Liver (tissue), 10 donors: ENCODE measurements around the gene CHRNA7. TPM values are rescaled to one million over a fixed set of nuclear protein-coding genes. Genes with fewer than 3 reads are reported as not detected.
"Not testable (repeated sequence)": the region's sequence is repeated elsewhere in the genome, so short reads cannot be mapped to it uniquely, and the experiment has no call there.

Experiments
- DNase-seq: peaks from one replicate; pipeline ENCODE4 v3.0.0-alpha.2; 2017; ENCODE audit warnings: low spot score
- H3K27ac ChIP-seq, 2 donors: one replicate each; pipeline ENCODE4 v1.7.0; 2013; ENCODE audit warnings: inconsistent platforms in 2 of 2, low read length in 2 of 2, control low read depth in 1 of 2, low read depth in 1 of 2, mild to moderate bottlenecking in 1 of 2
- H3K27me3 ChIP-seq, 4 donors: one replicate each; pipeline versions ENCODE4 v1.6.1 to v1.7.0; 2013; ENCODE audit warnings: low read length in 3 of 4, inconsistent platforms in 1 of 4, mild to moderate bottlenecking in 1 of 4, moderate library complexity in 1 of 4; ENCODE audit not compliant: control insufficient read depth in 4 of 4, insufficient read depth in 4 of 4
- H3K36me3 ChIP-seq, 4 donors: one replicate each; pipeline versions ENCODE4 v1.6.1 to v1.7.0; 2013; ENCODE audit warnings: low read length in 3 of 4, mild to moderate bottlenecking in 3 of 4, low read depth in 1 of 4, moderate library complexity in 1 of 4; ENCODE audit not compliant: control insufficient read depth in 4 of 4, insufficient read depth in 3 of 4
- H3K4me1 ChIP-seq, 4 donors: one replicate each; pipeline versions ENCODE4 v1.6.1 to v1.7.0; 2013; ENCODE audit warnings: low read length in 3 of 4, mild to moderate bottlenecking in 3 of 4, moderate library complexity in 1 of 4; ENCODE audit not compliant: control insufficient read depth in 4 of 4, insufficient read depth in 4 of 4
- H3K4me3 ChIP-seq, 3 donors: one replicate each; pipeline versions ENCODE4 v1.6.1 to v1.7.0; 2013; ENCODE audit warnings: low read length in 3 of 3, control low read depth in 1 of 3, low read depth in 1 of 3, mild to moderate bottlenecking in 1 of 3
- H3K9ac ChIP-seq, 2 donors: one replicate each; pipeline ENCODE4 v1.7.0; 2013; ENCODE audit warnings: low read length in 2 of 2, mild to moderate bottlenecking in 2 of 2, moderate library complexity in 2 of 2, control low read depth in 1 of 2, low read depth in 1 of 2
- H3K9me3 ChIP-seq, 4 donors: one replicate each; pipeline versions ENCODE4 v1.6.1 to v1.7.0; 2013; ENCODE audit warnings: low read length in 3 of 4; ENCODE audit not compliant: control insufficient read depth in 4 of 4
- HNF4A ChIP-seq, 2 donors: conservative IDR thresholded peaks; 2 replicates each; pipeline ENCODE4 v1.6.1; 2016; ENCODE audit warnings: antibody characterized with exemption in 2 of 2, mild to moderate bottlenecking in 2 of 2
- JUND ChIP-seq, 2 donors: IDR thresholded peaks; 2 replicates each; pipeline ENCODE4 v1.6.1; 2016; ENCODE audit warnings: antibody characterized with exemption in 2 of 2
- YY1 ChIP-seq: IDR thresholded peaks from 2 replicates; pipeline ENCODE4 v1.6.1; 2016; ENCODE audit warnings: antibody characterized with exemption, mild to moderate bottlenecking
- WGBS: extraction: QIAGEN DNeasy Blood & Tissue Kit; methylation state at CpG from one replicate; pipeline ENCODE4 v1.1.7; 2013; 5-methylcytosine and 5-hydroxymethylcytosine counted together
- polyA plus RNA-seq, 2 donors: library from polyadenylated mRNA; stranded (reverse) in 1 of 2; unstranded in 1 of 2; fragments of 200-250 nt in 1 of 2; fragments of >200 nt in 1 of 2; fragmentation: Nextera tagmentation in 1 of 2; extraction: Ambion mirVana in 1 of 2; gene quantifications; one replicate each; pipeline versions ENCODE4 v1.2.1 to v1.2.3, GENCODE V29; 2013 to 2015
- small RNA-seq: library from RNA; depleted of rRNA; stranded (forward); fragments of <200 nt; gene quantifications from one replicate; pipeline ENCODE3, GENCODE V24; 2014
- total RNA-seq, 2 donors: library from RNA; depleted of rRNA; stranded (reverse); fragments of >200 nt; gene quantifications; one replicate each; pipeline ENCODE4 v1.2.3, GENCODE V29; 2014
- donor health status: healthy.
- donor health status: healthy.
- donor health status: healthy.
- donor health status: healthy.
- donor health status: healthy.

The CHRNA7 gene
- total and polyA plus RNA-seq, 4 donors: 0.06 to 0.21 (median 0.08) TPM; not detected in 1

GRCh38 chr15:32198938-32199337 lies 168.6 kb downstream of the CHRNA7 start:
- H3K9me3 ChIP-seq, H3K27ac ChIP-seq, DNase-seq, H3K4me3 ChIP-seq, H3K27me3 ChIP-seq, H3K36me3 ChIP-seq, H3K9ac ChIP-seq, H3K4me1 ChIP-seq: not testable (repeated sequence)
- WGBS: 81% methylated on average over 3 of the region's 5 CpGs

- not testable (repeated sequence) for H3K4me1 ChIP-seq
These were observed 178.8 kb downstream of the CHRNA7 start for GRCh38 chr15:32209081-32209480.

GRCh38 chr15:32218666-32219065 lies 188.4 kb downstream of the CHRNA7 start:
- no peak for DNase-seq
- WGBS: 65% methylated on average over 3 of the region's 3 CpGs

More at GRCh38 chr15:32209081-32209480, 178.8 kb downstream of the CHRNA7 start:
- not testable (repeated sequence) for H3K27ac ChIP-seq, H3K9me3 ChIP-seq, H3K36me3 ChIP-seq, H3K27me3 ChIP-seq, H3K9ac ChIP-seq, H3K4me3 ChIP-seq, DNase-seq
- no CpG with 5 or more reads among the region's 5 CpGs for WGBS

More at GRCh38 chr15:32218666-32219065, 188.4 kb downstream of the CHRNA7 start:
- Histone ChIP-seq H3K27ac (no peak overlapping the region), H3K4me3 (no peak overlapping the region), H3K4me1 (no peaks in the 10 kb centered on the region), H3K9me3 (no peaks in the 10 kb centered on the region), H3K36me3 (no peaks in the 10 kb centered on the region), H3K9ac (no peak overlapping the region), H3K27me3 (no peaks in the 10 kb centered on the region)
- TF ChIP-seq YY1 (no peak), HNF4A (conservative IDR thresholded peaks at IDR 0.05) (no peak), JUND (IDR thresholded peaks at IDR 0.05) (no peak)

Small RNA genes lying within 50 kb of the gene (small RNA-seq; reads per million reads assigned to genes)
- not detected for gene RF00019

Other genes with a start within 250 kb of the CHRNA7 start
- gene OTUD7A, start 159.8 kb upstream of the CHRNA7 start, total RNA-seq: 1 to 10 TPM in 1 of 2 donors, under 1 TPM in 1; 0.05 to 1.3 TPM
- under 1 TPM; 0.18 to 0.50 TPM for gene OTUD7A, start 159.8 kb upstream of the CHRNA7 start, polyA plus RNA-seq